Activated T-helper 1 cell treated with Interleukin-2 at 50 U/mL for 16 hours (primary cell): ENCODE data around the gene SYNM.

Source experiments
- DNase-seq: peaks from one replicate; pipeline ENCODE4 v3.0.0-alpha.2; 2020; ENCODE audit warnings: low read depth

SYNM gene

GRCh38 chr15:99123713-99124451, 19.0 kb downstream of the SYNM start:
- DNase-seq = no peak

GRCh38 chr15:99124641-99125040, 19.8 kb downstream of the SYNM start:
- no peak for DNase-seq

- DNase-seq = no peak
These were observed 20.4 kb downstream of the SYNM start for GRCh38 chr15:99125061-99125891.

GRCh38 chr15:99126131-99126588, 21.3 kb downstream of the SYNM start:
- DNase-seq = no peak

- no peak for DNase-seq
These were observed 22.1 kb downstream of the SYNM start for GRCh38 chr15:99126930-99127329.

GRCh38 chr15:99127773-99128172, 22.9 kb downstream of the SYNM start:
- DNase-seq = no peak

- DNase-seq = no peak
These were observed 23.5 kb downstream of the SYNM start for GRCh38 chr15:99128411-99128810.

GRCh38 chr15:99129644-99130043, 24.8 kb downstream of the SYNM start:
- DNase-seq = no peak

- DNase-seq = no peak
These were observed 25.4 kb downstream of the SYNM start for GRCh38 chr15:99130314-99130713.

- no peak for DNase-seq
These were observed 26.0 kb downstream of the SYNM start for GRCh38 chr15:99130765-99131440.

GRCh38 chr15:99131441-99132023, 26.7 kb downstream of the SYNM start:
- DNase-seq = no peak

GRCh38 chr15:99132122-99132521, 27.2 kb downstream of the SYNM start:
- no peak for DNase-seq

GRCh38 chr15:99132634-99133287, 27.9 kb downstream of the SYNM start:
- no peak for DNase-seq

GRCh38 chr15:99134317-99134821, 29.5 kb downstream of the SYNM start:
- no peak for DNase-seq

- DNase-seq = no peak
These were observed 30.3 kb downstream of the SYNM start for GRCh38 chr15:99135194-99135593.

- DNase-seq = no peak
These were observed 32.2 kb downstream of the SYNM start for GRCh38 chr15:99137111-99137546.

- DNase-seq = no peak
These were observed 33.0 kb downstream of the SYNM start for GRCh38 chr15:99137877-99138276.

GRCh38 chr15:99138491-99138982, 33.7 kb downstream of the SYNM start:
- DNase-seq = no peak

- DNase-seq = no peak
These were observed 34.4 kb downstream of the SYNM start for GRCh38 chr15:99139276-99139675.

GRCh38 chr15:99140590-99140989, 35.7 kb downstream of the SYNM start:
- no peak for DNase-seq

- no peak for DNase-seq
These were observed 37.1 kb downstream of the SYNM start for GRCh38 chr15:99141943-99142342.
